GM12878 (cell line): ENCODE data around the gene MYH10. TPM values are rescaled to one million over a fixed set of nuclear protein-coding genes. Genes with fewer than 3 reads are reported as not detected.

Source experiments
- ATAC-seq: fragments of 200-7000 bp; cut with Tn5 transposase; 3 replicates; pipeline ENCODE4 v1.9.1; 2020; ENCODE audit warnings: mild to moderate bottlenecking, moderate library complexity
- BruUV-seq: library from RNA; stranded (reverse); fragments of 400-500 nt; replicated peaks from 2 replicates; lab custom pipeline; 2021; lab: Mats Ljungman, UMichigan
- CTCF ChIA-PET: fragments of 300-600 bp; sonication (Branson Sonifier 250); formaldehyde crosslinking; extraction: SDS; loops from one replicate; lab custom pipeline; 2021; ENCODE audit warnings: inconsistent platforms; lab: Yijun Ruan, JAX
- POLR2A ChIA-PET: fragments of 350-600 bp; formaldehyde crosslinking; extraction: SDS; loops from one replicate; lab custom pipeline; 2021; ENCODE audit warnings: inconsistent platforms; lab: Charles Lee
- RAD21 ChIA-PET: fragments of 300-600 bp; sonication (Branson Sonifier 250); formaldehyde crosslinking; loops from one replicate; lab custom pipeline; 2023; ENCODE audit warnings: antibody characterized with exemption; ENCODE audit not compliant: unreplicated experiment; lab: Charles Lee
- SMC1A ChIA-PET: fragments of 300-600 bp; sonication (Branson Sonifier 250); formaldehyde crosslinking; loops from one replicate; lab custom pipeline; 2023; ENCODE audit not compliant: unreplicated experiment, uncharacterized antibody; lab: Charles Lee
- DNase-seq: peaks from one replicate; pipeline ENCODE4 v3.0.0-alpha.2; 2011; ENCODE audit warnings: low read depth, low spot score
- FAIRE-seq: peaks from 3 replicates; lab custom pipeline; 2011; peaks lifted over from hg19 to GRCh38; lab: Jason Lieb, UNC
- H2AFZ ChIP-seq: 2 replicates; pipeline ENCODE4 v1.6.0; 2011; ENCODE audit warnings: low read depth, low read length, control low read depth; ENCODE audit not compliant: control insufficient read depth
- H3K27ac ChIP-seq: 2 replicates; pipeline ENCODE4 v1.5.1; 2011; ENCODE audit warnings: control low read depth; ENCODE audit not compliant: control insufficient read depth, insufficient read depth
- H3K27me3 ChIP-seq, 2 experiments: replicated peaks in 1 of 2; 2 replicates each; pipeline versions ENCODE4 v1.6.0 to v1.6.1; 2011; ENCODE audit warnings: low read length in 1 of 2; ENCODE audit not compliant: control insufficient read depth in 2 of 2, insufficient read depth in 2 of 2
- H3K36me3 ChIP-seq, 2 experiments: 2 replicates each; pipeline ENCODE4 v1.5.1; 2011; ENCODE audit warnings: low read length in 1 of 2; ENCODE audit not compliant: control insufficient read depth in 2 of 2, insufficient read depth in 2 of 2
- H3K4me1 ChIP-seq: 2 replicates; pipeline ENCODE4 v1.6.1; 2011; ENCODE audit warnings: mild to moderate bottlenecking, low read length, moderate library complexity, mixed read lengths; ENCODE audit not compliant: control insufficient read depth, insufficient read depth
- H3K4me2 ChIP-seq: 2 replicates; pipeline ENCODE4 v1.6.0; 2011; ENCODE audit warnings: control low read depth; ENCODE audit not compliant: control insufficient read depth, insufficient read depth
- H3K4me3 ChIP-seq: fragments of 200-600 bp; sonication (generic); 2 replicates; pipeline ENCODE4 v1.5.1; 2016
- H3K79me2 ChIP-seq: 2 replicates; pipeline ENCODE4 v1.6.0; 2011; ENCODE audit warnings: low read length; ENCODE audit not compliant: control insufficient read depth, insufficient read depth
- H3K9ac ChIP-seq: 2 replicates; pipeline ENCODE4 v1.8.0; 2011; ENCODE audit warnings: low read length, control low read depth, mixed read lengths; ENCODE audit not compliant: control insufficient read depth, insufficient read depth
- H3K9me3 ChIP-seq: replicated peaks from 3 replicates; pipeline ENCODE4 v1.5.1; 2011; ENCODE audit warnings: mild to moderate bottlenecking, low read length; ENCODE audit not compliant: control insufficient read depth, insufficient read depth
- H4K20me1 ChIP-seq: 2 replicates; pipeline ENCODE4 v1.6.0; 2011; ENCODE audit not compliant: control insufficient read depth, insufficient read depth
- CBX3 ChIP-seq: fragments of 200-600 bp; sonication (generic); IDR thresholded peaks from 2 replicates; pipeline ENCODE4 v1.6.1; 2016; ENCODE audit warnings: low read depth, borderline replicate concordance
- HDAC2 ChIP-seq: fragments of 200-600 bp; sonication (generic); IDR thresholded peaks from 2 replicates; pipeline ENCODE4 v1.6.1; 2017
- HSF1 ChIP-seq: fragments of 150-350 bp; IDR thresholded peaks from 2 replicates; pipeline ENCODE4 v1.6.1; 2014; ENCODE audit warnings: mild to moderate bottlenecking, low read depth, low read length
- IKZF2 ChIP-seq, 2 experiments: fragments of 450-650 bp; IDR thresholded peaks; 2 replicates each; pipeline ENCODE4 v1.6.1; 2017; ENCODE audit warnings: mild to moderate bottlenecking in 2 of 2, moderate library complexity in 2 of 2
- JUND ChIP-seq: IDR thresholded peaks from 2 replicates; pipeline ENCODE4 v1.6.1; 2012; ENCODE audit warnings: low read depth, mild to moderate bottlenecking, low read length, improper control_type of control experiment, moderate library complexity
- NFXL1 ChIP-seq: fragments of 450-650 bp; IDR thresholded peaks from 2 replicates; pipeline ENCODE4 v1.6.1; 2017; ENCODE audit warnings: antibody characterized with exemption, mild to moderate bottlenecking, borderline replicate concordance
- NFYA ChIP-seq: IDR thresholded peaks from 2 replicates; pipeline ENCODE4 v1.6.1; 2011; ENCODE audit warnings: low read depth, mild to moderate bottlenecking, low read length, improper control_type of control experiment, borderline replicate concordance
- POU2F2 ChIP-seq: IDR thresholded peaks from 3 replicates; pipeline ENCODE4 v1.6.1; 2011; ENCODE audit warnings: low read depth, mild to moderate bottlenecking, low read length, borderline replicate concordance
- SIX5 ChIP-seq: IDR thresholded peaks from 2 replicates; pipeline ENCODE4 v1.6.1; 2011; ENCODE audit warnings: mild to moderate bottlenecking, low read depth, low read length, moderate library complexity; ENCODE audit not compliant: severe bottlenecking
- TAF1 ChIP-seq: IDR thresholded peaks from 2 replicates; pipeline ENCODE4 v1.6.1; 2011; ENCODE audit warnings: mild to moderate bottlenecking, low read depth, low read length, borderline replicate concordance
- USF1 ChIP-seq: IDR thresholded peaks from 2 replicates; pipeline ENCODE4 v1.6.1; 2011; ENCODE audit warnings: borderline replicate concordance, low read depth, mild to moderate bottlenecking, moderate library complexity, mixed read lengths, low read length; ENCODE audit not compliant: insufficient read depth; ENCODE audit errors: extremely low read length
- WGBS: methylation state at CpG from one replicate; pipeline ENCODE4 v1.1.6; 2016; ENCODE audit warnings: low lambda C conversion rate; ENCODE audit not compliant: insufficient replicate concordance, insufficient coverage; ENCODE audit errors: missing lambda C conversion rate; 5-methylcytosine and 5-hydroxymethylcytosine counted together
- in situ Hi-C: fragments of 300-500 bp; cut with MboI; formaldehyde crosslinking; loops from 9 replicates; pipeline ENCODE4 v1.14.3; 2018; ENCODE audit warnings: mixed read lengths
- intact Hi-C: fragments of 100-400 bp; cut with micrococcal nuclease; formaldehyde crosslinking; loops from one replicate; pipeline ENCODE4 v1.14.2; 2022; ENCODE audit not compliant: unreplicated experiment
- polyA plus RNA-seq, 11 experiments: library from polyadenylated mRNA; depleted of rRNA in 4 of 11; unstranded in 6 of 11; stranded (reverse) in 5 of 11; fragments of >200 nt; fragmentation: Nextera tagmentation in 4 of 11; fragmentation: Illumina TruSeq in 1 of 11; extraction: Ambion mirVana in 4 of 11; extraction: Trizol in 1 of 11; gene quantifications; 1 replicate in 1 of 11; 2 replicates in 10 of 11; pipeline versions ENCODE4 v1.2.1 to v1.2.3, GENCODE V29; 2011 to 2016; ENCODE audit warnings: inconsistent platforms in 2 of 11, missing spikeins in 2 of 11, low read depth in 1 of 11
- total RNA-seq, 4 experiments: library from RNA; depleted of rRNA in 3 of 4; stranded (reverse); fragments of >200 nt in 3 of 4; fragmentation: Illumina TruSeq in 1 of 4; extraction: Trizol in 1 of 4; gene quantifications; 2 replicates each; pipeline versions ENCODE4 v1.2.1 to v1.2.3, GENCODE V29; 2013 to 2021
- TF ChIP-seq, protein P1 (sequence below): IDR thresholded peaks from 2 replicates; pipeline ENCODE4 v1.6.1; 2012; ENCODE audit warnings: low read depth, low read length, improper control_type of control experiment

The MYH10 gene
- total and polyA plus RNA-seq, 10 of the 15 experiments (the other 5 are each of a cell fraction or from before 2014, with no cell fraction given) = 0.33 to 7.1 (median 1.0) TPM

GRCh38 chr17:8619294-8619693 lies 11.2 kb downstream of the MYH10 start (continued):
- no peak for TF ChIP-seq NFXL1
- no peak for TF ChIP-seq NFYA
- TF ChIP-seq, protein P1, sequence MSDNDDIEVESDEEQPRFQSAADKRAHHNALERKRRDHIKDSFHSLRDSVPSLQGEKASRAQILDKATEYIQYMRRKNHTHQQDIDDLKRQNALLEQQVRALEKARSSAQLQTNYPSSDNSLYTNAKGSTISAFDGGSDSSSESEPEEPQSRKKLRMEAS = no peak
- TF ChIP-seq SIX5 = no peak

GRCh38 chr17:8618825-8619224 lies 11.7 kb downstream of the MYH10 start:
- FAIRE-seq = no peak
- Histone ChIP-seq H3K27ac (no peak overlapping the region), H3K4me3 (no peak overlapping the region), H3K4me2 (no peak overlapping the region), H3K27me3 (no peaks in the 10 kb centered on the region), H3K9ac (no peak overlapping the region), H2AFZ (no peak overlapping the region), H3K79me2 (no peaks in the 10 kb centered on the region), H3K4me1 (no peaks in the 10 kb centered on the region)
- ChIA-PET CTCF (no interaction called here), SMC1A (no interaction called here)
- BruUV-seq = no TSS peak
- TF ChIP-seq TAF1 (no peak), USF1 (no peak), HSF1 (no peak), POU2F2 (no peak), JUND (no peak), CBX3 (no peak), HDAC2 (no peak), IKZF2 (IDR thresholded peaks at IDR 0.05) (no peak)
- TF ChIP-seq, all 136 proteins: peak for 0
- DNase-seq (no peak), ATAC-seq (no peak)
- ChIA-PET RAD21 (no interaction called here), POLR2A (no interaction called here)
- no peaks in the 10 kb centered on the region for H3K9me3 ChIP-seq
- in situ Hi-C loops = no loop called here
- no peaks in the 10 kb centered on the region for H3K36me3 ChIP-seq
- intact Hi-C loops = no loop called here
- no peaks in the 10 kb centered on the region for H4K20me1 ChIP-seq
- WGBS = 8% methylated on average over 3 of the region's 3 CpGs
